Neural progenitor cell (in vitro differentiated cells): Measurements from ENCODE around the gene MED12L.

Experiments
- EZH2 ChIP-seq: fragments of 200-600 bp; sonication (generic); IDR thresholded peaks from 2 replicates; pipeline ENCODE4 v1.6.1; 2017; ENCODE audit warnings: antibody characterized with exemption, mild to moderate bottlenecking, moderate library complexity
- TF ChIP-seq, protein P1 (sequence below): fragments of 200-600 bp; sonication (generic); IDR thresholded peaks from 2 replicates; pipeline ENCODE4 v1.5.1; 2017; ENCODE audit warnings: antibody characterized with exemption, mild to moderate bottlenecking

DNA sequence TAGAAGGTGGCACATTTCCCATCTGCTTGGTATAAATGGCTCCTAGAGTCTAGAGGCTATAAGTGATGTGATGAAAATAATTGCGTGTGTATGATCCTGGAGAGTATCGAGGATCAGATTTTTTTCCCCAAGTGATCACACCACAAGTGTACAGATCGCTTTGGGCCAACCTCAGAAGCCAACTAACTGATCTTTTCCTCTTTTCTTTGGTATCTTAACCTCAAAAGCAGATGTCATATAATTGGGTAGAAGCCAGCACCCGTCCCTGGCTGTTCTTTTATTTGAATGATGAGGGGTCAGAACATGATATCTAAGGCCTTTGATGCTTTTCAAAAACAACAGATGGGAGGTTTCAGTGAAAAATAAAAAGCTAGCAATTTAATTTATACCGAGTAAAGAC is 189.6 kb downstream of the MED12L start:
- TF ChIP-seq, protein P1, sequence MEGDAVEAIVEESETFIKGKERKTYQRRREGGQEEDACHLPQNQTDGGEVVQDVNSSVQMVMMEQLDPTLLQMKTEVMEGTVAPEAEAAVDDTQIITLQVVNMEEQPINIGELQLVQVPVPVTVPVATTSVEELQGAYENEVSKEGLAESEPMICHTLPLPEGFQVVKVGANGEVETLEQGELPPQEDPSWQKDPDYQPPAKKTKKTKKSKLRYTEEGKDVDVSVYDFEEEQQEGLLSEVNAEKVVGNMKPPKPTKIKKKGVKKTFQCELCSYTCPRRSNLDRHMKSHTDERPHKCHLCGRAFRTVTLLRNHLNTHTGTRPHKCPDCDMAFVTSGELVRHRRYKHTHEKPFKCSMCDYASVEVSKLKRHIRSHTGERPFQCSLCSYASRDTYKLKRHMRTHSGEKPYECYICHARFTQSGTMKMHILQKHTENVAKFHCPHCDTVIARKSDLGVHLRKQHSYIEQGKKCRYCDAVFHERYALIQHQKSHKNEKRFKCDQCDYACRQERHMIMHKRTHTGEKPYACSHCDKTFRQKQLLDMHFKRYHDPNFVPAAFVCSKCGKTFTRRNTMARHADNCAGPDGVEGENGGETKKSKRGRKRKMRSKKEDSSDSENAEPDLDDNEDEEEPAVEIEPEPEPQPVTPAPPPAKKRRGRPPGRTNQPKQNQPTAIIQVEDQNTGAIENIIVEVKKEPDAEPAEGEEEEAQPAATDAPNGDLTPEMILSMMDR = no peak
- TF ChIP-seq EZH2 = no peak
